HCT116 (cell line): Measurements from ENCODE around the gene ANKLE2. TPM values are rescaled to one million over a fixed set of nuclear protein-coding genes. Genes with fewer than 3 reads are reported as not detected.

Experiments
- ATAC-seq: fragments of 200-7000 bp; cut with Tn5 transposase; 2 replicates; pipeline ENCODE4 v1.9.1; 2020; ENCODE audit warnings: mild to moderate bottlenecking, moderate library complexity
- BruUV-seq: library from RNA; stranded (reverse); fragments of 400-500 nt; replicated peaks from 2 replicates; lab custom pipeline; 2021; lab: Mats Ljungman, UMichigan
- CTCF ChIA-PET: fragments of 300-600 bp; sonication (Branson Sonifier 250); formaldehyde crosslinking; loops from one replicate; lab custom pipeline; 2021; ENCODE audit warnings: antibody characterized with exemption; lab: Charles Lee
- POLR2A ChIA-PET: fragments of 300-600, 350-600 bp; sonication (Branson Sonifier 250); formaldehyde crosslinking; loops from one replicate; lab custom pipeline; 2021; ENCODE audit warnings: antibody characterized with exemption; lab: Charles Lee
- RAD21 ChIA-PET, 2 experiments: fragments of 300-600 bp; sonication (Branson Sonifier 250); formaldehyde crosslinking; loops; one replicate each; lab custom pipeline; 2023; ENCODE audit warnings: low total read pairs in 2 of 2; ENCODE audit not compliant: uncharacterized antibody in 2 of 2, unreplicated experiment in 2 of 2, low non-redundant PET in 1 of 2; lab: Charles Lee
- DNase-seq: peaks from one replicate; pipeline ENCODE4 v3.0.0-alpha.2; 2010; ENCODE audit warnings: low read depth, low spot score
- H2AFZ ChIP-seq: fragments of 200-600 bp; shearing (Covaris generic), sonication (generic); 2 replicates; pipeline ENCODE4 v1.6.1; 2017; ENCODE audit warnings: low read depth, mixed run types, mixed read lengths, antibody characterized with exemption, low read length; ENCODE audit not compliant: poor library complexity, severe bottlenecking
- H3K27ac ChIP-seq: 2 replicates; pipeline ENCODE4 v1.5.1; 2012; ENCODE audit warnings: low read depth, low read length
- H3K27me3 ChIP-seq: fragments of 200-600 bp; sonication (generic); 2 replicates; pipeline ENCODE4 v1.6.1; 2016; ENCODE audit warnings: mixed run types, low read length, mixed read lengths; ENCODE audit not compliant: insufficient read depth
- H3K36me3 ChIP-seq, 2 experiments: fragments of 200-500 bp in 1 of 2; fragments of 200-600 bp in 1 of 2; sonication (Bioruptor generic) in 1 of 2; sonication (generic) in 1 of 2; 2 replicates each; pipeline versions ENCODE4 v1.5.1 to v1.6.1; 2014 to 2016; ENCODE audit warnings: low read length in 2 of 2, inconsistent platforms in 1 of 2, mixed read lengths in 1 of 2, mixed run types in 1 of 2; ENCODE audit not compliant: insufficient read depth in 2 of 2, control insufficient read depth in 1 of 2
- H3K4me1 ChIP-seq, 2 experiments: fragments of 200-600 bp in 1 of 2; sonication (generic) in 1 of 2; 2 replicates each; pipeline versions ENCODE4 v1.5.1 to v1.6.1; 2012 to 2017; ENCODE audit warnings: low read length in 2 of 2, inconsistent platforms in 1 of 2, mild to moderate bottlenecking in 1 of 2, mixed read lengths in 1 of 2, mixed run types in 1 of 2, moderate library complexity in 1 of 2; ENCODE audit not compliant: insufficient read depth in 2 of 2, control insufficient read depth in 1 of 2
- H3K4me2 ChIP-seq: fragments of 200-600 bp; sonication (generic); 2 replicates; pipeline ENCODE4 v1.6.1; 2017; ENCODE audit warnings: mixed run types, low read length, mixed read lengths
- H3K4me3 ChIP-seq, 2 experiments: fragments of 200-600 bp in 1 of 2; sonication (generic) in 1 of 2; replicated peaks in 1 of 2; 2 replicates each; pipeline ENCODE4 v1.5.1; 2011 to 2016; ENCODE audit warnings: low read length in 2 of 2, control low read depth in 1 of 2, low read depth in 1 of 2, mild to moderate bottlenecking in 1 of 2, mixed read lengths in 1 of 2, mixed run types in 1 of 2
- H3K79me2 ChIP-seq: fragments of 200-600 bp; sonication (generic); 2 replicates; pipeline ENCODE4 v1.6.1; 2017; ENCODE audit warnings: mild to moderate bottlenecking, mixed run types, low read length, moderate library complexity, mixed read lengths; ENCODE audit not compliant: insufficient read depth
- H3K9ac ChIP-seq: fragments of 200-600 bp; sonication (generic); 2 replicates; pipeline ENCODE4 v1.6.1; 2016; ENCODE audit warnings: low read length, mixed read lengths
- H3K9me2 ChIP-seq: fragments of 200-600 bp; sonication (generic), shearing (Covaris generic); 2 replicates; pipeline ENCODE4 v1.6.1; 2017; ENCODE audit warnings: mixed run types, mild to moderate bottlenecking, moderate library complexity; ENCODE audit not compliant: insufficient read depth
- H3K9me3 ChIP-seq, 2 experiments: fragments of 200-500 bp in 1 of 2; fragments of 200-600 bp in 1 of 2; sonication (Bioruptor generic) in 1 of 2; sonication (generic) in 1 of 2; 2 replicates each; pipeline ENCODE4 v1.6.1; 2014 to 2017; ENCODE audit warnings: low read length in 2 of 2, mixed read lengths in 2 of 2, inconsistent platforms in 1 of 2, low read depth in 1 of 2, mild to moderate bottlenecking in 1 of 2, mixed run types in 1 of 2, moderate library complexity in 1 of 2; ENCODE audit not compliant: control insufficient read depth in 1 of 2, insufficient read depth in 1 of 2
- H4K20me1 ChIP-seq: fragments of 200-600 bp; sonication (generic), shearing (Covaris generic); 2 replicates; pipeline ENCODE4 v1.6.1; 2017; ENCODE audit warnings: mixed run types, mild to moderate bottlenecking, moderate library complexity; ENCODE audit not compliant: insufficient read depth
- CBX3 ChIP-seq: IDR thresholded peaks from 2 replicates; pipeline ENCODE4 v1.6.1; 2012; ENCODE audit warnings: low read depth
- CTCF ChIP-seq, 3 experiments: fragments of 200-600 bp in 1 of 3; sonication (generic) in 1 of 3; IDR thresholded peaks in 2 of 3; conservative IDR thresholded peaks in 1 of 3; 2 replicates each; pipeline ENCODE4 v1.5.1; 2012 to 2017; ENCODE audit warnings: low read depth in 2 of 3, low read length in 2 of 3, antibody characterized with exemption in 1 of 3, borderline replicate concordance in 1 of 3, control low read depth in 1 of 3, mild to moderate bottlenecking in 1 of 3, mixed read lengths in 1 of 3, mixed run types in 1 of 3, moderate library complexity in 1 of 3; ENCODE audit not compliant: insufficient read depth in 1 of 3
- EGR1 ChIP-seq: IDR thresholded peaks from 2 replicates; pipeline ENCODE4 v1.6.1; 2012; ENCODE audit warnings: low read depth
- ELF1 ChIP-seq: IDR thresholded peaks from 2 replicates; pipeline ENCODE4 v1.6.1; 2012; ENCODE audit warnings: low read depth, borderline replicate concordance
- EZH2 ChIP-seq: fragments of 200-600 bp; sonication (generic); IDR thresholded peaks from 2 replicates; pipeline ENCODE4 v1.6.1; 2017; ENCODE audit warnings: antibody characterized with exemption, mixed run types
- EZH2phosphoT487 ChIP-seq: fragments of 200-600 bp; IDR thresholded peaks from 2 replicates; pipeline ENCODE4 v1.6.1; 2018; ENCODE audit warnings: antibody characterized with exemption, borderline replicate concordance
- FOSL1 ChIP-seq: IDR thresholded peaks from 2 replicates; pipeline ENCODE4 v1.6.1; 2012; ENCODE audit warnings: low read depth
- MAX ChIP-seq: IDR thresholded peaks from 2 replicates; pipeline ENCODE4 v1.6.1; 2012
- POLR2AphosphoS5 ChIP-seq: IDR thresholded peaks from 2 replicates; pipeline ENCODE4 v1.6.1; 2011; ENCODE audit warnings: mild to moderate bottlenecking, low read depth, low read length, moderate library complexity
- RAD21 ChIP-seq: IDR thresholded peaks from 2 replicates; pipeline ENCODE4 v1.6.1; 2012; ENCODE audit warnings: low read depth, mild to moderate bottlenecking
- SIN3A ChIP-seq: IDR thresholded peaks from 2 replicates; pipeline ENCODE4 v1.6.1; 2012; ENCODE audit warnings: low read depth
- SP1 ChIP-seq: IDR thresholded peaks from 2 replicates; pipeline ENCODE4 v1.6.1; 2012; ENCODE audit warnings: low read depth
- ZFX ChIP-seq: fragments of 450-650 bp; IDR thresholded peaks from 2 replicates; pipeline ENCODE4 v1.6.1; 2017
- ZNF274 ChIP-seq: fragments of 200-500 bp; sonication (Bioruptor generic); IDR thresholded peaks from 2 replicates; pipeline ENCODE4 v1.6.1; 2014; ENCODE audit warnings: mild to moderate bottlenecking, low read depth, low read length, inconsistent platforms
- intact Hi-C: fragments of 100-400 bp; cut with micrococcal nuclease; formaldehyde crosslinking; loops from 2 replicates; pipeline ENCODE4 v1.10.0; 2022
- total RNA-seq: library from RNA; stranded (reverse); gene quantifications from one replicate; pipeline ENCODE4 v1.2.1, GENCODE V29; 2021; ENCODE audit not compliant: unreplicated experiment
- TF ChIP-seq, protein P1 (sequence below): IDR thresholded peaks from 2 replicates; pipeline ENCODE4 v1.6.1; 2012

The ANKLE2 gene
- total RNA-seq, 1 experiment from 2014 or later: 68.8 TPM

- ChIA-PET RAD21 (no interaction called here), CTCF (no interaction called here), POLR2A (no interaction called here)
- no peak overlapping the region for H3K4me2 ChIP-seq
- H2AFZ ChIP-seq: no peak overlapping the region
- H4K20me1 ChIP-seq: no peaks in the 10 kb centered on the region
- H3K36me3 ChIP-seq: peaks cover 37 to 60% of the 10 kb centered on the region in 2 experiments
- H3K9me2 ChIP-seq: no peaks in the 10 kb centered on the region
- H3K27ac ChIP-seq: no peak overlapping the region
- intact Hi-C loops: no loop called here
- no peak overlapping the region for H3K9ac ChIP-seq
- TF ChIP-seq, protein P1, sequence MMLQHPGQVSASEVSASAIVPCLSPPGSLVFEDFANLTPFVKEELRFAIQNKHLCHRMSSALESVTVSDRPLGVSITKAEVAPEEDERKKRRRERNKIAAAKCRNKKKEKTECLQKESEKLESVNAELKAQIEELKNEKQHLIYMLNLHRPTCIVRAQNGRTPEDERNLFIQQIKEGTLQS: no peak
- TF ChIP-seq ZFX (no peak), CTCF (IDR thresholded peaks at IDR 0.05 in 2 of 3, conservative IDR thresholded peaks at IDR 0.05 in 1 of 3; ENCODE audit: borderline replicate concordance in 1 of 3, insufficient read depth in 1 of 3, low read depth in 2 of 3, low read length in 2 of 3) (no peak), SP1 (no peak), ELF1 (no peak)
- DNase-seq (no peak), ATAC-seq (no peak)
- H3K4me3 ChIP-seq: no peak overlapping the region
- H3K4me1 ChIP-seq: peaks cover 0 to 3% of the 10 kb centered on the region in 2 experiments; a peak in 1 of 4 replicates
- H3K79me2 ChIP-seq: peaks cover 4% of the 10 kb centered on the region; the same call in 1 of the 2 replicates
- no TSS peak for BruUV-seq
- H3K9me3 ChIP-seq: no peaks in the 10 kb centered on the region
- no peaks in the 10 kb centered on the region for H3K27me3 ChIP-seq
These were observed 33.1 kb downstream of the ANKLE2 start for GRCh38 chr12:132728502-132728901.

- DNase-seq (no peak), ATAC-seq (no peak)
- ChIA-PET CTCF (no interaction called here), RAD21 (no interaction called here), POLR2A (no interaction called here)
- no peaks in the 10 kb centered on the region for H3K27me3 ChIP-seq
- peaks cover 46 to 59% of the 10 kb centered on the region in 2 experiments for H3K36me3 ChIP-seq
- no peak overlapping the region for H3K27ac ChIP-seq
- no peak overlapping the region for H3K4me2 ChIP-seq
- no peak overlapping the region for H3K4me3 ChIP-seq
- no TSS peak for BruUV-seq
- no peak overlapping the region for H2AFZ ChIP-seq
- H3K9ac ChIP-seq: no peak overlapping the region
- intact Hi-C loops: no loop called here
- peaks cover 0 to 3% of the 10 kb centered on the region in 2 experiments; a peak in 1 of 4 replicates for H3K4me1 ChIP-seq
- no peaks in the 10 kb centered on the region for H3K9me3 ChIP-seq
- no peaks in the 10 kb centered on the region for H3K9me2 ChIP-seq
- peaks cover 4% of the 10 kb centered on the region; the same call in 1 of the 2 replicates for H3K79me2 ChIP-seq
- peaks cover 3% of the 10 kb centered on the region; the same call in 1 of the 2 replicates for H4K20me1 ChIP-seq
- TF ChIP-seq SIN3A: no peak
- TF ChIP-seq FOSL1: no peak
- TF ChIP-seq ELF1: no peak
- no peak for TF ChIP-seq ZNF274
- no peak for TF ChIP-seq MAX
- no peak for TF ChIP-seq EZH2phosphoT487
- no peak for TF ChIP-seq CTCF (IDR thresholded peaks at IDR 0.05 in 2 of 3, conservative IDR thresholded peaks at IDR 0.05 in 1 of 3; ENCODE audit: borderline replicate concordance in 1 of 3, insufficient read depth in 1 of 3, low read depth in 2 of 3, low read length in 2 of 3)
- no peak for TF ChIP-seq EZH2
- no peak for TF ChIP-seq POLR2AphosphoS5
- no peak for TF ChIP-seq SP1
- no peak for TF ChIP-seq CBX3
- TF ChIP-seq EGR1: no peak
- TF ChIP-seq RAD21: no peak
- TF ChIP-seq, protein P1: no peak
These were observed 34.4 kb downstream of the ANKLE2 start for GRCh38 chr12:132727091-132727794.
